ENCODE measurements around the gene HS3ST1. TPM values are rescaled to one million over a fixed set of nuclear protein-coding genes. Genes with fewer than 3 reads are reported as not detected.
"Not testable (repeated sequence)": the region's sequence is repeated elsewhere in the genome, so short reads cannot be mapped to it uniquely, and the experiment has no call there.

Gene HS3ST1
- total RNA-seq, 1 donor from 2014 or later = under 0.01 TPM

DNA sequence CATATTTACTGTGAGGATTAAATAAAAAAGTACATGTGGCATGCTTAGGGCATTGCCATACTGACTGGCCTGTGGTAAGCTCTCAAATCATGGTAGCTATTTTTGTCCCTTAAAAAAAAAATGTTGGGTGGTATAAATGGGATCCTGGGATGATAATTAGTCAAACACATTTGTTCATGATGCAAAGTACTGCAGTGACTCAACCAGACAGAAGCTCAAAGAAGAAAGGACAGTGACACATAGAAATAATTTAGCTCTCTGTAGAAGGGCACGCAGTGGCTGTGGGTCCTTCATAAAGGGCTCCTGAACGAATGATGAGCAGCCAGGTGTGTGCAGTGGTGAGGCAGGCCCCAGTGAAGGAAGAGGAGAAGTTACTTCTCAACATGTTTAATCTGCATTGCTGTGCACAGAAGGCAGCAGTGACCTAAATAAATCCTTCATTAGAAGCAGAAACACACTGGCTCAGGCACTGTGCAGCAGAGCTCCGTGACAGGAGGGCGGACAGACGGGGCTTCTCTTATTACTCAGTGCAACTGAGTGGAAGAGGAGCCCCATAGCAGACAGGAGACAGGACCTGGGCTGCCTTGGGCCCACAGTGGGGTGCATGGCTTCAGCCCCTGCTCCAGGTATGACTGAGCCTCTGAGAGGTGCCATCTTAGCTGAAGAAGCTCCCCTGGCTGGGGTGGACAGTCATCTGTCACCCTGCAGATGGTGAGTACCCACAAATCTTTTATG is 20.3 kb downstream of the HS3ST1 start:
- H3K9ac ChIP-seq (ENCODE audit: low read depth in 1 of 3, low read length in 3 of 3) = no peak overlapping the region
- H3K4me1 ChIP-seq (ENCODE audit: control insufficient read depth in 3 of 3, insufficient read depth in 3 of 3, low read length in 3 of 3) = no peaks in the 10 kb centered on the region
- H3K36me3 ChIP-seq (ENCODE audit: control insufficient read depth in 3 of 3, insufficient read depth in 3 of 3, low read length in 3 of 3) = no peaks in the 10 kb centered on the region
- no peak overlapping the region for H3K27ac ChIP-seq (ENCODE audit: low read depth, low read length)
- H3K27me3 ChIP-seq (ENCODE audit: control insufficient read depth in 3 of 3, insufficient read depth in 3 of 3, low read length in 3 of 3) = no peaks in the 10 kb centered on the region
- H3K9me3 ChIP-seq (ENCODE audit: control insufficient read depth in 3 of 3, low read length in 3 of 3) = no peaks in the 10 kb centered on the region
- no peak overlapping the region for H3K4me3 ChIP-seq (ENCODE audit: low read length in 3 of 3)

DNA sequence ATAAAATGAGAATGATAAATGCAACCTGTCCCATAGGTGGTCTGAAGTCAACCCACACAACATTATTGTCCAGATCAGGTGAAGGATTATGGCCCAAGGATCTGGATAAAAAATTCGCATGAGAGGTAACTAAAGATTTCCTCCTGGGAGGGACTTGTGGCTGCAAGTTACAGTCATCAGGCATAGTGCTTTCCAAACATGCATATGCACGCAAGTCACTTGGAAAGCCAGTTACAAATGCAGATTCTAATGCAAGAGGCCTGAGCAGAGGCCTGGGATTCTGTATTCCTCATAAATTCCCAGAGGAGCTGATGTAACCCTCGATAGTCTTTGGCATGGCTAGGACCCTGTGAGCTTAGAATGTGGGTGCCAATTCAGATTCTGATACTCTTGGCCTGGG is 21.1 kb downstream of the HS3ST1 start:
- no peaks in the 10 kb centered on the region for H3K9me3 ChIP-seq (ENCODE audit: control insufficient read depth in 3 of 3, low read length in 3 of 3)
- H3K27me3 ChIP-seq (ENCODE audit: control insufficient read depth in 3 of 3, insufficient read depth in 3 of 3, low read length in 3 of 3) = no peaks in the 10 kb centered on the region
- H3K9ac ChIP-seq (ENCODE audit: low read depth in 1 of 3, low read length in 3 of 3) = no peak overlapping the region
- no peaks in the 10 kb centered on the region for H3K36me3 ChIP-seq (ENCODE audit: control insufficient read depth in 3 of 3, insufficient read depth in 3 of 3, low read length in 3 of 3)
- H3K4me1 ChIP-seq (ENCODE audit: control insufficient read depth in 3 of 3, insufficient read depth in 3 of 3, low read length in 3 of 3) = no peaks in the 10 kb centered on the region
- H3K4me3 ChIP-seq (ENCODE audit: low read length in 3 of 3) = no peak overlapping the region
- no peak overlapping the region for H3K27ac ChIP-seq (ENCODE audit: low read depth, low read length)

DNA sequence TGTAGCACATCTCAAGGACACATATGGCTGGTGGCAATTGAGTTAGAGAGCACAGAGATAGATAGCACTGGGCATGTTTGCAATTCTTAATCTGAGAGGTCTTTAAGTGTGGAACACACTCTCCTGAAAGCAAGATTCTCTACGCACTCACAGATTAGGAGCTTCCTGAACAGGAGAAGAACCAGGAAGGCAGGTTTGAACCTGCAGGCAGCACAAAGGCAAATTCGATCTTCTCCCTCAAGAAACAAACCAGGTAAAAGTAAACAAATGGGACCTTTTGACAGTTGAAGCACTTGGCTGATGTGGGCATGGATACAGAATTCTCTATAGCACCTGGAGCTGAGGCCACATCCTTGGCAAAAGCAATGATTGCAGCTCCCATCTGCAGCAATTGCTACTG is 24.3 kb downstream of the HS3ST1 start:
- H3K27ac ChIP-seq (ENCODE audit: low read depth, low read length) = no peak overlapping the region
- H3K4me3 ChIP-seq (ENCODE audit: low read length in 3 of 3) = no peak overlapping the region
- no peaks in the 10 kb centered on the region for H3K4me1 ChIP-seq (ENCODE audit: control insufficient read depth in 3 of 3, insufficient read depth in 3 of 3, low read length in 3 of 3)
- no peaks in the 10 kb centered on the region for H3K27me3 ChIP-seq (ENCODE audit: control insufficient read depth in 3 of 3, insufficient read depth in 3 of 3, low read length in 3 of 3)
- H3K9ac ChIP-seq (ENCODE audit: low read depth in 1 of 3, low read length in 3 of 3) = no peak overlapping the region
- peaks cover 0 to 3% (median 0%) of the 10 kb centered on the region in 3 donors for H3K9me3 ChIP-seq (ENCODE audit: control insufficient read depth in 3 of 3, low read length in 3 of 3)
- H3K36me3 ChIP-seq (ENCODE audit: control insufficient read depth in 3 of 3, insufficient read depth in 3 of 3, low read length in 3 of 3) = no peaks in the 10 kb centered on the region

DNA sequence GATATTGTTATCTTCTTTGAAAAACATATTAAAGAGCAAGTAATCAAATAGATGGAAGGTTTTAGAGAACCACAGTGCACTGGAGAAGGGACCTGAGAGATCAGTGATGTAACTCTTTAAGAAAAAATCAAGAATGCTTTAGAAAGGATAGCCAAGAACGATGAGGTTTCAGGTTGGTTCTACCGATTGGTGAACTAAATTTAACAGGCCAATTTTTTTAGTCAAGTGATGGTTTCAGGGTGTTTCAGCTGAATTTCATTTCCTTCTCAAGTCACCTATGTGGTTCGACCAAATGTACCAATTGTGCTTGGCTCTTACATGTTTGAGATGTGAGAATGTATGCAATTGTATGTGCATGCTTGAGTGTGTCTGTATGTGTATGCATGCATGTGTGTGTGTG is 26.5 kb downstream of the HS3ST1 start:
- Histone ChIP-seq H3K9me3 (ENCODE audit: control insufficient read depth in 3 of 3, low read length in 3 of 3) (peaks cover 0 to 3% (median 0%) of the 10 kb centered on the region in 3 donors), H3K27me3 (ENCODE audit: control insufficient read depth in 3 of 3, insufficient read depth in 3 of 3, low read length in 3 of 3) (no peaks in the 10 kb centered on the region), H3K4me3 (ENCODE audit: low read length in 3 of 3) (no peak overlapping the region), H3K27ac (ENCODE audit: low read depth, low read length) (no peak overlapping the region), H3K36me3 (ENCODE audit: control insufficient read depth in 3 of 3, insufficient read depth in 3 of 3, low read length in 3 of 3) (no peaks in the 10 kb centered on the region), H3K9ac (ENCODE audit: low read depth in 1 of 3, low read length in 3 of 3) (no peak overlapping the region), H3K4me1 (ENCODE audit: control insufficient read depth in 3 of 3, insufficient read depth in 3 of 3, low read length in 3 of 3) (peaks cover 0 to 3% (median 0%) of the 10 kb centered on the region in 3 donors)

DNA sequence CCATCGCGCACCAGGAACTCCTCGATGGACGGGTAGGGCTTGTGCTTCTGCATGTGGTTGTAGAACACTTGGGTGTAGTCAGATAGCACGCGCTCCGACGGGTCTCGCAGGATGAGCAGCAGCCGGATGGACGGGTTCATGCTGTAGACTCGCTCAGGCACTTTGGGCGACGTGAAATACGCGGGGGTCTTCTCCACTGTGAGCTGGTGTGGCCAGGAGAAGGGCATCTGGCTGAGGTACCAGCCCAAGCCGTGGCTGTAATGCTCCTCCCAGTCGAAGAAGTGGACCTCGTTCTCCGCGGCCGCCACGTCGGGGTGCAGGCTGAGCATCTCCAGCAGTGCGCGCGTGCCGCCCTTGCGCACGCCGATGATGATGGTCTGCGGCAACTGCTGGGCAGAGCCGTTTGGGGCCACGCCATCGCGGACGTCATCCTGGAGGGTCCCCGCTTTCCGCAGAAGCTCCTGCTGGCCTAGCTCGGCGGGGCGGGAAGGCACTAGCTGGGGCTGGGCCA is 29.2 kb downstream of the HS3ST1 start:
- no peak overlapping the region for H3K9ac ChIP-seq (ENCODE audit: low read depth in 1 of 3, low read length in 3 of 3)
- no peaks in the 10 kb centered on the region for H3K36me3 ChIP-seq (ENCODE audit: control insufficient read depth in 3 of 3, insufficient read depth in 3 of 3, low read length in 3 of 3)
- H3K27ac ChIP-seq (ENCODE audit: low read depth, low read length) = no peak overlapping the region
- H3K4me3 ChIP-seq (ENCODE audit: low read length in 3 of 3) = no peak overlapping the region
- peaks cover 0 to 3% (median 0%) of the 10 kb centered on the region in 3 donors for H3K9me3 ChIP-seq (ENCODE audit: control insufficient read depth in 3 of 3, low read length in 3 of 3)
- H3K4me1 ChIP-seq (ENCODE audit: control insufficient read depth in 3 of 3, insufficient read depth in 3 of 3, low read length in 3 of 3) = peaks cover 0 to 3% (median 0%) of the 10 kb centered on the region in 3 donors
- H3K27me3 ChIP-seq (ENCODE audit: control insufficient read depth in 3 of 3, insufficient read depth in 3 of 3, low read length in 3 of 3) = no peaks in the 10 kb centered on the region

DNA sequence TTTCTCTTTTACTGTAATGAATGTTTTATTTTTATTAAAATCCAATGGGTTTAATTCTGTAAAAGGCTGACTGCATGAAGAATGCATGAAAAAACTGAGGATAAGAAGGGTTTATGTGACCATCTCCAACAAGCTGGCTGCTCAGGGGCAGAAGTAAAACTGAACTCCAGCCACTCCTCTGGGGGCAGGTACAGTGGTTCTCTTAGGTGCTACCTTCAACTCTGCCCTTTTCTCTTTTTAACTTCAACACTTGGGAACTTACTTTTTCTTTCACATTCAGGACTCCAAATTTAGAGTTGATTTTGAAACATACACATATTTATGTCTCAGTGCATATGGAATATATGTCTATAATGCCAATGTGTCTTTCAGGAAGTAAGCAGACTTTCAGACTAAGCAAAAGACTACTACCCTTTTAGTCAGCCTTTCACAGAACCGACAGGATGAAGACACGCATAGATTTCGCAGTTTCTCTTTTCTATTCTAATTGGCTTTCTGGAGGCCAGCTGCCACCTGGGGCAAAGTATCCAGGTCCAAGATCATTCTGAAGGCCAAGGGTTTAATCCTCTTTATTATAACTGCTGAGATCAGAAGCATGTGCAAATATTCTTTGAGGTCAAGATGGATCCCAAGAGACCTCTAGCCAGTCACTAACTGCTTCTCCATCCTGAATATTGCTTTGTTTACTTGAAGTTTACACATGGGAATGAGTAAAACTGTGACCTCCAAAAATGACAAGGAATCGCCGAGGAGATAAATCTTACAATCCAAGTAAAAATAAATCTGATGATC is 30.7 kb downstream of the HS3ST1 start:
- H3K36me3 ChIP-seq (ENCODE audit: control insufficient read depth in 3 of 3, insufficient read depth in 3 of 3, low read length in 3 of 3) = no peaks in the 10 kb centered on the region
- H3K27me3 ChIP-seq (ENCODE audit: control insufficient read depth in 3 of 3, insufficient read depth in 3 of 3, low read length in 3 of 3) = no peaks in the 10 kb centered on the region
- peaks cover 0 to 3% (median 0%) of the 10 kb centered on the region in 3 donors for H3K4me1 ChIP-seq (ENCODE audit: control insufficient read depth in 3 of 3, insufficient read depth in 3 of 3, low read length in 3 of 3)
- H3K9me3 ChIP-seq (ENCODE audit: control insufficient read depth in 3 of 3, low read length in 3 of 3) = peaks cover 0 to 3% (median 0%) of the 10 kb centered on the region in 3 donors
- no peak overlapping the region for H3K9ac ChIP-seq (ENCODE audit: low read depth in 1 of 3, low read length in 3 of 3)
- no peak overlapping the region for H3K4me3 ChIP-seq (ENCODE audit: low read length in 3 of 3)
- H3K27ac ChIP-seq (ENCODE audit: low read depth, low read length) = no peak overlapping the region

DNA sequence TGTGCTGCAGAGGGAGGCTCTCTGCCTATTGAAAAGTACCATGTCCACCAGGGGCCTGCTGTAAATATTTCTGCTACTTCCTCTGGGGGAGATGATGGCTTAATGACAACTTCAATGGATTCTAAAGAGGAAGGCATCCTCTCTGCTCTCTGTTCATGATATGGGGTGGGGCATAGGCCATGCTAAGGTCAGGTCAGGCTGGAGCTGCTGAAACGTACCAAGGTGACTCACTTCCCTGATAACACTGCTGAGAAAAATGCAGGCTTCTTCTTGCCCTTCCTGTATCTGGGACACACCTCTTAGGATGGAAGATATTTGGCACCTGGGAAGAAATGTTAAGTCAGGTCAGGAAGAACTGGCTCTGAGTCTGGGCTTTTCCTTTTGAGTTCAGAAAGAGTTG is 31.5 kb downstream of the HS3ST1 start:
- Histone ChIP-seq H3K36me3 (ENCODE audit: control insufficient read depth in 3 of 3, insufficient read depth in 3 of 3, low read length in 3 of 3) (no peaks in the 10 kb centered on the region), H3K9ac (ENCODE audit: low read depth in 1 of 3, low read length in 3 of 3) (no peak overlapping the region), H3K27ac (ENCODE audit: low read depth, low read length) (no peak overlapping the region), H3K4me1 (ENCODE audit: control insufficient read depth in 3 of 3, insufficient read depth in 3 of 3, low read length in 3 of 3) (peaks cover 0 to 3% (median 0%) of the 10 kb centered on the region in 3 donors), H3K4me3 (ENCODE audit: low read length in 3 of 3) (no peak overlapping the region), H3K27me3 (ENCODE audit: control insufficient read depth in 3 of 3, insufficient read depth in 3 of 3, low read length in 3 of 3) (no peaks in the 10 kb centered on the region), H3K9me3 (ENCODE audit: control insufficient read depth in 3 of 3, low read length in 3 of 3) (peaks cover 0 to 3% (median 0%) of the 10 kb centered on the region in 3 donors)

DNA sequence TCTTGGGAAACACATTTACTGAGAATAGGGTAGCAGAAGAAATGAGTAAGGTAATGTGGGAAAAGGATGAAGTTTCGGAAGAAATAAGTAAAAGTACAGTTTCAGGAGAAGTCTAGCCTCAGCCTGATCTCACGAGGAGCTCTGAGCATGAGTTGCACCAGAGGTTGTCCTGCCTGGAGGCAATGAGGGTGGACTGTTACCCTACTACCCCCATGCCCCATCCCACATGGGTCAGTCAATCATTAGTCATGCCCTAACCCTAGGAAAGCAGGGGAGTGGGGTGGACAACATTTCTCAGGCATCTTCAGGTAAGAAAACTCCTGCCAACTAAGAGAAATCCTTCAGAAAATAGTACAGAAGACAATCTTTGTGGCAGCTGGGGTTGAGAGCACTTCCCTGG is 35.1 kb downstream of the HS3ST1 start:
- Histone ChIP-seq H3K36me3 (ENCODE audit: control insufficient read depth in 3 of 3, insufficient read depth in 3 of 3, low read length in 3 of 3) (no peaks in the 10 kb centered on the region), H3K4me1 (ENCODE audit: control insufficient read depth in 3 of 3, insufficient read depth in 3 of 3, low read length in 3 of 3) (peaks cover 0 to 3% (median 0%) of the 10 kb centered on the region in 3 donors), H3K9ac (ENCODE audit: low read depth in 1 of 3, low read length in 3 of 3) (no peak overlapping the region), H3K27ac (ENCODE audit: low read depth, low read length) (no peak overlapping the region), H3K9me3 (ENCODE audit: control insufficient read depth in 3 of 3, low read length in 3 of 3) (no peaks in the 10 kb centered on the region), H3K27me3 (ENCODE audit: control insufficient read depth in 3 of 3, insufficient read depth in 3 of 3, low read length in 3 of 3) (no peaks in the 10 kb centered on the region), H3K4me3 (ENCODE audit: low read length in 3 of 3) (no peak overlapping the region)

DNA sequence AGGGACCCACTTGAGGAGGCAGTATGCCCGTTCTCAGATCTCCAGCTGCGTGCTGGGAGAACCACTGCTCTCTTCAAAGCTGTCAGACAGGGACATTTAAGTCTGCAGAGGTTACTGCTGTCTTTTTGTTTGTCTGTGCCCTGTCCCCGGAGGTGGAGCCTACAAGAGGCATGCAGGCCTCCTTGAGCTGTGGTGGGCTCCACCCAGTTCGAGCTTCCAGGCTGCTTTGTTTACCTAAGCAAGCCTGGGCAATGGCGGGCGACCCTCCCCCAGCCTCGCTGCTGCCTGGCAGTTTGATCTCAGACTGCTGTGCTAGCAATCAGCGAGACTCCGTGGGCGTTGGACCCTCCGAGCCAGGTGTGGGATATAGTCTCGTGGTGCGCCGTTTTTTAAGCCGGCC is 44.6 kb downstream of the HS3ST1 start:
- not testable (repeated sequence) for H3K36me3 ChIP-seq (ENCODE audit: control insufficient read depth in 3 of 3, insufficient read depth in 3 of 3, low read length in 3 of 3); H3K4me1 ChIP-seq (ENCODE audit: control insufficient read depth in 3 of 3, insufficient read depth in 3 of 3, low read length in 3 of 3); H3K4me3 ChIP-seq (ENCODE audit: low read length in 3 of 3); H3K27me3 ChIP-seq (ENCODE audit: control insufficient read depth in 3 of 3, insufficient read depth in 3 of 3, low read length in 3 of 3); H3K27ac ChIP-seq (ENCODE audit: low read depth, low read length); H3K9me3 ChIP-seq (ENCODE audit: control insufficient read depth in 3 of 3, low read length in 3 of 3); H3K9ac ChIP-seq (ENCODE audit: low read depth in 1 of 3, low read length in 3 of 3)

DNA sequence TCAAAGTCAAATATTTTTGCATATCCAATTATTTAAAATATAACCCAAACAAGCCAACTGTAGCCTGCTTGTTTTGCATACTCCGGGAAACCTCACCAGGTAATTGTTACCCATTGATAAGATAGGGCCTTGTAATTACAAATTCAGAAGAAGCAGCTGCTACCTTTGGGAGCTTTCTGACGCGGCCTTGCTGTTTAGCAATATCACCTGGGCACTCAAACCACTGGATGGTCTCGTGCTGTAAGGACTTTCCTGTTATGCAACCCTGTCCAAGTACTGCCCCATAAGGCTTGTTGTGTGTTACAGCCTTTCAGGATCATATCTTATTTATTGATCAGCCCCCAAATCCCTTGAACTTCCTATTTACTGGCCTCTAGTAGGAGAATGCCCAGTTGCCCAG is 52.1 kb downstream of the HS3ST1 start:
- Histone ChIP-seq H3K27ac (ENCODE audit: low read depth, low read length) (no peak overlapping the region), H3K27me3 (ENCODE audit: control insufficient read depth in 3 of 3, insufficient read depth in 3 of 3, low read length in 3 of 3) (no peaks in the 10 kb centered on the region), H3K4me3 (ENCODE audit: low read length in 3 of 3) (no peak overlapping the region), H3K9me3 (ENCODE audit: control insufficient read depth in 3 of 3, low read length in 3 of 3) (no peaks in the 10 kb centered on the region), H3K36me3 (ENCODE audit: control insufficient read depth in 3 of 3, insufficient read depth in 3 of 3, low read length in 3 of 3) (no peaks in the 10 kb centered on the region), H3K4me1 (ENCODE audit: control insufficient read depth in 3 of 3, insufficient read depth in 3 of 3, low read length in 3 of 3) (no peaks in the 10 kb centered on the region), H3K9ac (ENCODE audit: low read depth in 1 of 3, low read length in 3 of 3) (no peak overlapping the region)

Measured in skeletal muscle tissue (tissue), 4 donors.